Fibroblast of mammary gland (primary cell): ENCODE data around the gene DNAAF2.
"Not testable (repeated sequence)": the region's sequence is repeated elsewhere in the genome, so short reads cannot be mapped to it uniquely, and the experiment has no call there.

ENCODE experiments used
- DNase-seq: peaks from one replicate; pipeline ENCODE4 v3.0.0-alpha.2; 2010; ENCODE audit warnings: low read depth
- H3K4me3 ChIP-seq: 2 replicates; pipeline ENCODE4 v1.5.1; 2011; ENCODE audit warnings: low read depth, mild to moderate bottlenecking, low read length, moderate library complexity; ENCODE audit not compliant: control insufficient read depth
- TF ChIP-seq, protein P1 (sequence below): conservative IDR thresholded peaks from 2 replicates; pipeline ENCODE4 v1.5.1; 2011; ENCODE audit warnings: low read depth, low read length, inconsistent platforms; ENCODE audit not compliant: control insufficient read depth, insufficient read depth

DNAAF2 gene

DNA sequence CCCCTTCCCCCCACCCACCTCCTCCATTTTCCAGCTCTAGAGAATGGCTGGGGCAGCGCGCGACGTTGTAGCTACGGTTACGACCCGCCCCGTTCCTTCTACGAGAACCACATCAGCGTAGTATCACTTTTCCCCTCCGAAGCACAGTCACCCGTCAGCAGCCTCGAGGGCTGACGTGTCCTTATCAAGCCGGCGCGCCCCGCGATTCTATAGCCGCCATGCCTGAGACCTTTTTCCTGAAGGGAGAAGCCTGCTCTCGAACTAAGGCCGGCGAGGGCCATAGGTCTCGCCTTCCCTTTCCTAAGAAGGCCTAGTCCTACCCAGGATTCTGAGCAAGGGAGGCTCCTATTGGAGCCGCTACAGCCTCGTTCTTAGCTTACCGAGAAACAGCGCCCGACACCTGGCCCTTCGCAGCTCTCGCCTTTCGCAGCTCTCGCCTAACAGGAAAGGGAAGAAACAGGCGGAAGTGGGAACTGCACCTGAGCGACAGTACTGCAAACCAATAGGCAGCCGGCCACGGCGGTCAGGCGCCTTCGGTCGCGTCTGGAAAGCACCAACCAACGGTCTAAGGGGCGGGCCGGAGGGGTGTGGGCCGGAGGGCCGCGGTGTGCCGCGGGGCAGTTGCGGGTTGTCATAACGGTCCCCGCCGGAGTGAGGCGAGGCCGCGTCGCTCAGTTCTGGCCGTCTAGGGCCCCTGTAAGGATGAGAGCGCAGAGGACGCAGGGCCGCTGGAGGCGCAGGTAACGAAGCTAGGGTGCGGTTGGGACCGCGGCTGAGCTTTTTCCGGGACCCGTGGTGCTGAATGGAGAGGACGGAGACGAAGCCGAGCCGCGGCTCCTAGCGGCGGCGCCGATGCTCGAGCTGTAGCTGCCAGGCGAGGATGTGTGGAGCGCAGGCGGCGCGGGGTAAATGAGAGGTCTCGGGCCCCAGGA, 14.6 kb downstream of the DNAAF2 start, which contains the start of the genes MGAT2 and RPL36AL:
Gene MGAT2, plus strand, starts transcription at position 618 of the 932 bp plus-strand sequence. CDS start 470 bp downstream, outside the sequence.
Gene RPL36AL, minus strand, starts transcription at position 445 of the 932 bp plus-strand sequence. CDS start 1,522 bp downstream, outside the sequence.
- peak; percentile 99 for DNase-seq
- TF ChIP-seq, protein P1, sequence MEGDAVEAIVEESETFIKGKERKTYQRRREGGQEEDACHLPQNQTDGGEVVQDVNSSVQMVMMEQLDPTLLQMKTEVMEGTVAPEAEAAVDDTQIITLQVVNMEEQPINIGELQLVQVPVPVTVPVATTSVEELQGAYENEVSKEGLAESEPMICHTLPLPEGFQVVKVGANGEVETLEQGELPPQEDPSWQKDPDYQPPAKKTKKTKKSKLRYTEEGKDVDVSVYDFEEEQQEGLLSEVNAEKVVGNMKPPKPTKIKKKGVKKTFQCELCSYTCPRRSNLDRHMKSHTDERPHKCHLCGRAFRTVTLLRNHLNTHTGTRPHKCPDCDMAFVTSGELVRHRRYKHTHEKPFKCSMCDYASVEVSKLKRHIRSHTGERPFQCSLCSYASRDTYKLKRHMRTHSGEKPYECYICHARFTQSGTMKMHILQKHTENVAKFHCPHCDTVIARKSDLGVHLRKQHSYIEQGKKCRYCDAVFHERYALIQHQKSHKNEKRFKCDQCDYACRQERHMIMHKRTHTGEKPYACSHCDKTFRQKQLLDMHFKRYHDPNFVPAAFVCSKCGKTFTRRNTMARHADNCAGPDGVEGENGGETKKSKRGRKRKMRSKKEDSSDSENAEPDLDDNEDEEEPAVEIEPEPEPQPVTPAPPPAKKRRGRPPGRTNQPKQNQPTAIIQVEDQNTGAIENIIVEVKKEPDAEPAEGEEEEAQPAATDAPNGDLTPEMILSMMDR = peak; percentile 5
- H3K4me3 ChIP-seq = peak within 1 kb of the TSS; percentile 97

GRCh38 chr14:49619730-49620129, 15.3 kb downstream of the DNAAF2 start:
- no peak for DNase-seq
- peak overlapping the region; percentile 97 for H3K4me3 ChIP-seq
- TF ChIP-seq, protein P1 = no peak

- H3K4me3 ChIP-seq = peak overlapping the region; percentile 97
- not testable (repeated sequence) for DNase-seq
These were observed 15.8 kb downstream of the DNAAF2 start for GRCh38 chr14:49619273-49619672.

DNA sequence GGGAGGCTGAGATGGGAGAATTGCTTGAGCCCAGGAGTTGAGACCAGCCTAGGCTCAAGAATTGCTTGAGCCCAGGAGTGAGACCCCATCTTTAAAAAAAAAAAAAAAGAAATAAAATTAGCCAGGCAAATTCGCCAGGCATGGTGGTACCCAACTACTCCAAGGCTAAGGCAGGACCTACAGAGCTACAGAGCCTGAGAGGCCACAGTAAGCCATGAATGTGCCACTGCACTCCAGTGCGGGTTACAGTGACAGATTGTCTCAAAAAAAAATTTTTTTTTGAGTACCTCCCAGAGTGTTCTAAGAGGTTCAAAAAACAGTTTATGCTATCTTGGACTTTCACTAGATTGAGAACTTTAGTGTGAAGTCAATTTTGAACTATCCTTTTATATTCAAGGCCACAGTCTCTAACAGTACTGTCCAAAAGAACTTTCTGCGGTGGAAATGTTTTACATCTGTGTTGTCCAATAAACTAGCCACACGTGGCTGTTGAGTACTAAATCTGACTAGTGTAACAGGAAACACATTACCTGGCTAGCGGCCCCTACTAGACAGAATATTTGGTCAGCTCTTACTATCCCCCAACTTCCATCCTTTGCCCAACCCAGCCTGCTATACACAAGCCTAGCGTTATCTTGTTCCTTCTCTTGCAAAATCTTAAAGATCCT, 17.1 kb downstream of the DNAAF2 start:
- DNase-seq = no peak
- no peak overlapping the region for H3K4me3 ChIP-seq
- TF ChIP-seq, protein P1 = no peak

GRCh38 chr14:49615776-49616175, 19.3 kb downstream of the DNAAF2 start:
- TF ChIP-seq, protein P1 = no peak
- H3K4me3 ChIP-seq = no peak overlapping the region
- DNase-seq = no peak

DNA sequence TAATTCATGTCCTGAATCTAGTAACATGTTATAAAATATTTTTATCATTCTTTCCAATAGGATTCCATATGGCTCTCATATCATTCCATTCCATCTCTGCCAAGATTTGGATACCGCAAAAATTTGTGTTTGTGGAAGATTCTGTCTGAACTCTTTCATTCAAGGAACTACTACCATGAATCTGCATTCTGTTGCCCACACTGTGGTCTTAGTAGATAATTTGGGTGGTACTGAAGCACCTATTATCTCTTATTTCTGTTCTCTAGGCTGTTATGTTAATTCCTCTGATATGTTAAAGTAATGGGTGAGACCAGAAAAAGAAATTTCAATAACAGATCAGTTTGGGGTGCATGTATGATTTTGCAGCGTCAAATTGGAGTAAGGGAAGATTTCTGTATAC, 20.8 kb downstream of the DNAAF2 start:
- H3K4me3 ChIP-seq = no peak overlapping the region
- DNase-seq = no peak
- TF ChIP-seq, protein P1 = no peak

- DNase-seq = no peak
- no peak overlapping the region for H3K4me3 ChIP-seq
- TF ChIP-seq, protein P1 = no peak
These were observed 22.4 kb downstream of the DNAAF2 start for GRCh38 chr14:49612671-49613070.
